ENCODE data around the gene OTUB1. TPM values are rescaled to one million over a fixed set of nuclear protein-coding genes. Genes with fewer than 3 reads are reported as not detected.

The OTUB1 gene
- total and polyA plus RNA-seq, 2 donors from 2014 or later: 69.0 to 118 TPM

DNA sequence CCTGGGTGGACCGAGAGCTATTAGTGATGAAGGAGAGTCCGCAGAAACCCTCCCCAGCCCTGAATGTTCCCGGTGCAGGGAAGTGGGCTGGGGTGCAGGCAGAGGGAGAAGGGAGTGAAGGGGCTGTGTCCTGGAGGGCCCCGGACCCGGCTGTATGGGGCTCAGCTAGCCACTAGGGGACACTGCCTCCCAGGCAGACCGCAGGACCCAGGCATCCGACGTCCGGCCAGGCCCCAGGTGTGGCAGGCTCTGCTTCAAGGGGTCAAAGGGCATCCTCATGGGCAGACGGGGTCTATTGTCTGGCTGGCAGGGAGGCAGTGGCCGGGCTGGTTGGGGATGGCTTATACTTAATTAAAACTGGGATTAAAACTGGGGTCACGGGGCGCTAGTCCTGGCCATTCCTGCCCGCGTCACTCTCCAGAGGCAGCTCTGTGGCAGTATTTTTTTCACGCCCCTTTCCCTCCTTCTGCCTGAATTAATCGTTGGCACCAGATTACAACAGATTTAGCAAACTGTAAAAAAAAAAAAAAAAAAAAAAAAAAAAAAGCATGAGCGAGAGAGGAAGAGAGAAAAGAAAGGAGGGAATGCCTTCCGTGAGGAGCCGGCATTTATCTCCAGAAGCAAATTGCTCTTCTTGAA lies 54.6 kb downstream of the OTUB1 start:
- H3K4me3 ChIP-seq (ENCODE audit: low read length in 3 of 3): no peak overlapping the region
- no peaks in the 10 kb centered on the region for H3K9me3 ChIP-seq (ENCODE audit: control insufficient read depth in 2 of 3, insufficient read depth in 1 of 3, low read length in 3 of 3)
- no peaks in the 10 kb centered on the region for H3K36me3 ChIP-seq (ENCODE audit: control insufficient read depth in 2 of 3, insufficient read depth in 3 of 3, low read length in 3 of 3)
- peaks cover 2 to 8% (median 4%) of the 10 kb centered on the region in 3 donors for H3K4me1 ChIP-seq (ENCODE audit: control insufficient read depth in 2 of 3, insufficient read depth in 2 of 3, low read depth in 1 of 3, low read length in 3 of 3)
- H3K27ac ChIP-seq (ENCODE audit: low read depth in 2 of 2, low read length in 2 of 2): no peak overlapping the region
- intact Hi-C loops (cut with DNase I): no loop called here
- FAIRE-seq: no peak
- no peak overlapping the region for H3K9ac ChIP-seq (ENCODE audit: low read length in 3 of 3)
- TF ChIP-seq, protein P1, sequence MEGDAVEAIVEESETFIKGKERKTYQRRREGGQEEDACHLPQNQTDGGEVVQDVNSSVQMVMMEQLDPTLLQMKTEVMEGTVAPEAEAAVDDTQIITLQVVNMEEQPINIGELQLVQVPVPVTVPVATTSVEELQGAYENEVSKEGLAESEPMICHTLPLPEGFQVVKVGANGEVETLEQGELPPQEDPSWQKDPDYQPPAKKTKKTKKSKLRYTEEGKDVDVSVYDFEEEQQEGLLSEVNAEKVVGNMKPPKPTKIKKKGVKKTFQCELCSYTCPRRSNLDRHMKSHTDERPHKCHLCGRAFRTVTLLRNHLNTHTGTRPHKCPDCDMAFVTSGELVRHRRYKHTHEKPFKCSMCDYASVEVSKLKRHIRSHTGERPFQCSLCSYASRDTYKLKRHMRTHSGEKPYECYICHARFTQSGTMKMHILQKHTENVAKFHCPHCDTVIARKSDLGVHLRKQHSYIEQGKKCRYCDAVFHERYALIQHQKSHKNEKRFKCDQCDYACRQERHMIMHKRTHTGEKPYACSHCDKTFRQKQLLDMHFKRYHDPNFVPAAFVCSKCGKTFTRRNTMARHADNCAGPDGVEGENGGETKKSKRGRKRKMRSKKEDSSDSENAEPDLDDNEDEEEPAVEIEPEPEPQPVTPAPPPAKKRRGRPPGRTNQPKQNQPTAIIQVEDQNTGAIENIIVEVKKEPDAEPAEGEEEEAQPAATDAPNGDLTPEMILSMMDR (IDR thresholded peaks at IDR 0.05; ENCODE audit: borderline replicate concordance, extremely low read depth, insufficient read depth): peak; percentile 45
- peak in 2 of 5 donors; percentile 43 to 47 for DNase-seq
- no peaks in the 10 kb centered on the region for H3K27me3 ChIP-seq (ENCODE audit: control insufficient read depth, insufficient read depth, low read length)

DNA sequence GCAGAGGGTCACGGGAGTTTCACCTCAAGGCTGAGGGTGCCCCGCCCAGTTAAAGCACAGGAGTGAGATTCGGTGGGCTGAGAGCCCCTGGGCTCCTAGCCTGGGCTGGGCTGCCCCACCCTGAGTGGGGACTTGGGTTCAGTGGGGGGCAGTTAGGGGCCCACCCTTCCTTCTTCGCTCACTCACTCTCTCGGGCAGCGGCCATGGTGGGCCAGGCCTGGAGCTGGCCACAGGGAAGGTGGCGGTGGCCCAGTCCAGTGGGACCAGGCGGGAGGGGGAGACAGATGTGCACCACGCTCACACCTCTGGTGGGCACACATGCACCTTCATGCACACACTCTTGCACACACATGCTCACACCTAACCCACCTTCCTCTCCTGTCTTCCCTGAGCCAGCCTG lies 55.6 kb downstream of the OTUB1 start:
- peaks cover 2 to 7% (median 4%) of the 10 kb centered on the region in 3 donors for H3K4me1 ChIP-seq (ENCODE audit: control insufficient read depth in 2 of 3, insufficient read depth in 2 of 3, low read depth in 1 of 3, low read length in 3 of 3)
- no peak overlapping the region for H3K4me3 ChIP-seq (ENCODE audit: low read length in 3 of 3)
- H3K9ac ChIP-seq (ENCODE audit: low read length in 3 of 3): no peak overlapping the region
- DNase-seq (no peak), FAIRE-seq (no peak)
- intact Hi-C loops (cut with DNase I): no loop called here
- TF ChIP-seq, protein P1 (IDR thresholded peaks at IDR 0.05; ENCODE audit: borderline replicate concordance, extremely low read depth, insufficient read depth): no peak
- H3K27me3 ChIP-seq (ENCODE audit: control insufficient read depth, insufficient read depth, low read length): no peaks in the 10 kb centered on the region
- H3K36me3 ChIP-seq (ENCODE audit: control insufficient read depth in 2 of 3, insufficient read depth in 3 of 3, low read length in 3 of 3): no peaks in the 10 kb centered on the region
- H3K27ac ChIP-seq (ENCODE audit: low read depth in 2 of 2, low read length in 2 of 2): no peak overlapping the region
- H3K9me3 ChIP-seq (ENCODE audit: control insufficient read depth in 2 of 3, insufficient read depth in 1 of 3, low read length in 3 of 3): no peaks in the 10 kb centered on the region

DNA sequence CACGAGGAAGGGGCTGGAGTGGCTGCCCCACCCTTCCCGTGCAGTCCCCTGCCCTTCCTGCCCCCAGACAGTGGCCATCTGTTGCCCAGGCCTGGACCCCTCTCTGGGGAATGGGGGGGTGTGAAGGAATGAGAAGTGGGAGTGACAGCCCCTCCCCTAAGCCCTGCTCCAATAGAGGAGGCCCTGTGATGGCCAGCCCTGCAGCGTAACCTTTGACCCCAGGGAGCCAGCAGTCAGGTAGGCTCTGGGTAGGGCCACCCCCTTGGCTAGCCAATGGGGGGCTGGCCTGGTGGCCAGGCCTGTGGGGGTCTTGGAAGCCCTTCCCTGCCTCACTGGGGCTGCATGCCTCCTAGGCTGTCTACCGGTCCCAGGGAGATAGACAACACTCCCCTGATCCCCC lies 56.1 kb downstream of the OTUB1 start:
- Histone ChIP-seq H3K27ac (ENCODE audit: low read depth in 2 of 2, low read length in 2 of 2) (no peak overlapping the region), H3K4me3 (ENCODE audit: low read length in 3 of 3) (no peak overlapping the region), H3K9me3 (ENCODE audit: control insufficient read depth in 2 of 3, insufficient read depth in 1 of 3, low read length in 3 of 3) (no peaks in the 10 kb centered on the region), H3K36me3 (ENCODE audit: control insufficient read depth in 2 of 3, insufficient read depth in 3 of 3, low read length in 3 of 3) (no peaks in the 10 kb centered on the region), H3K9ac (ENCODE audit: low read length in 3 of 3) (no peak overlapping the region), H3K4me1 (ENCODE audit: control insufficient read depth in 2 of 3, insufficient read depth in 2 of 3, low read depth in 1 of 3, low read length in 3 of 3) (peaks cover 2 to 6% (median 4%) of the 10 kb centered on the region in 3 donors), H3K27me3 (ENCODE audit: control insufficient read depth, insufficient read depth, low read length) (no peaks in the 10 kb centered on the region)
- FAIRE-seq (no peak), DNase-seq (no peak)
- TF ChIP-seq, protein P1 (IDR thresholded peaks at IDR 0.05; ENCODE audit: borderline replicate concordance, extremely low read depth, insufficient read depth): no peak
- intact Hi-C loops (cut with DNase I): no loop called here

DNA sequence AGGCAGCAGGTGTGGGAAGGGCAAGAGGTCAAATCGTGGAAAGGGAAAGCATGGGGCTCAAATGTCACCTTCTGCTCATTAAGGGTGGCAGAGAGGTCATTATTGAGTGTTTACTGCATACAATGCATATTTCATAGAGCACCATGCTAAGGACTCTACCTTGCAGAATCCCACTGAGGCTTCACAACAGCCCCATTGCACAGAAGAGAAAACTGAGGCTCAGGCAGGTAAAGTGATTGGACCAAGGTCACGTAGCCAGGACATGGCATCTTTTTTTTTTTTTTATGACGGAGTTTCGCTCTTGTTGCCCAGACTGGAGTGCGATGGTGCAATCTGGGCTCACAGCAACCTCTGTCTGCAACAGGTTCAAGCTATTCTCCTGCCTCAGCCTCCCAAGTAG lies 57.3 kb downstream of the OTUB1 start:
- FAIRE-seq (no peak), DNase-seq (no peak)
- peaks cover 2 to 6% (median 4%) of the 10 kb centered on the region in 3 donors for H3K4me1 ChIP-seq (ENCODE audit: control insufficient read depth in 2 of 3, insufficient read depth in 2 of 3, low read depth in 1 of 3, low read length in 3 of 3)
- H3K9me3 ChIP-seq (ENCODE audit: control insufficient read depth in 2 of 3, insufficient read depth in 1 of 3, low read length in 3 of 3): no peaks in the 10 kb centered on the region
- intact Hi-C loops (cut with DNase I): no loop called here
- TF ChIP-seq, protein P1 (IDR thresholded peaks at IDR 0.05; ENCODE audit: borderline replicate concordance, extremely low read depth, insufficient read depth): no peak
- no peaks in the 10 kb centered on the region for H3K36me3 ChIP-seq (ENCODE audit: control insufficient read depth in 2 of 3, insufficient read depth in 3 of 3, low read length in 3 of 3)
- H3K4me3 ChIP-seq (ENCODE audit: low read length in 3 of 3): no peak overlapping the region
- no peak overlapping the region for H3K9ac ChIP-seq (ENCODE audit: low read length in 3 of 3)
- no peaks in the 10 kb centered on the region for H3K27me3 ChIP-seq (ENCODE audit: control insufficient read depth, insufficient read depth, low read length)
- no peak overlapping the region for H3K27ac ChIP-seq (ENCODE audit: low read depth in 2 of 2, low read length in 2 of 2)
